ENCODE measurements around the gene NXPH1.

Gene NXPH1

DNA sequence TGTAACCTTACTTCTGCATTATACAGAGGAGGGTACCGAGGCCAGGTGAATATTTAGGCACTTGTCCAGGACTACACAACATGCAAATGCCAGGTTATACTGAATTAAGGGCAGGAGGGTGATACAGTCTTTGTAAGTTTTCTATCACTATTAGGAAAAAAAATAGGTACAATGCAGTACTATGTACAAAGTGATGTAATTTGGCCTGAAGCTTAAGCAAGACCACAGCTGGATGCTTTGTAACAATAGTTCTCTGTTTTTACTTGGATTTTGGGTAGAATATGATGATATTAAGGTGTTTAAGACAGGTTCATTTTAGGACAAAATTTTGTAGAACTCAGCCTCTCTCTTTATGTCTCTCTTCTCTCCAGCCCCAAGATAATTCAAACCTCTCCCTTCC lies 2.8 kb upstream of the NXPH1 start:
- DNase-seq: no peak
- Histone ChIP-seq H3K4me3 (ENCODE audit: low read depth, low read length) (no peak overlapping the region), H3K36me3 (no peaks in the 10 kb centered on the region), H3K27ac (no peak overlapping the region), H3K27me3 (ENCODE audit: insufficient read depth, low read depth, severe bottlenecking) (no peaks in the 10 kb centered on the region), H3K9me3 (ENCODE audit: severe bottlenecking) (peaks cover 12% of the 10 kb centered on the region)
- TF ChIP-seq, protein P1, sequence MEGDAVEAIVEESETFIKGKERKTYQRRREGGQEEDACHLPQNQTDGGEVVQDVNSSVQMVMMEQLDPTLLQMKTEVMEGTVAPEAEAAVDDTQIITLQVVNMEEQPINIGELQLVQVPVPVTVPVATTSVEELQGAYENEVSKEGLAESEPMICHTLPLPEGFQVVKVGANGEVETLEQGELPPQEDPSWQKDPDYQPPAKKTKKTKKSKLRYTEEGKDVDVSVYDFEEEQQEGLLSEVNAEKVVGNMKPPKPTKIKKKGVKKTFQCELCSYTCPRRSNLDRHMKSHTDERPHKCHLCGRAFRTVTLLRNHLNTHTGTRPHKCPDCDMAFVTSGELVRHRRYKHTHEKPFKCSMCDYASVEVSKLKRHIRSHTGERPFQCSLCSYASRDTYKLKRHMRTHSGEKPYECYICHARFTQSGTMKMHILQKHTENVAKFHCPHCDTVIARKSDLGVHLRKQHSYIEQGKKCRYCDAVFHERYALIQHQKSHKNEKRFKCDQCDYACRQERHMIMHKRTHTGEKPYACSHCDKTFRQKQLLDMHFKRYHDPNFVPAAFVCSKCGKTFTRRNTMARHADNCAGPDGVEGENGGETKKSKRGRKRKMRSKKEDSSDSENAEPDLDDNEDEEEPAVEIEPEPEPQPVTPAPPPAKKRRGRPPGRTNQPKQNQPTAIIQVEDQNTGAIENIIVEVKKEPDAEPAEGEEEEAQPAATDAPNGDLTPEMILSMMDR (IDR thresholded peaks at IDR 0.05; ENCODE audit: low read depth, low read length): no peak

DNA sequence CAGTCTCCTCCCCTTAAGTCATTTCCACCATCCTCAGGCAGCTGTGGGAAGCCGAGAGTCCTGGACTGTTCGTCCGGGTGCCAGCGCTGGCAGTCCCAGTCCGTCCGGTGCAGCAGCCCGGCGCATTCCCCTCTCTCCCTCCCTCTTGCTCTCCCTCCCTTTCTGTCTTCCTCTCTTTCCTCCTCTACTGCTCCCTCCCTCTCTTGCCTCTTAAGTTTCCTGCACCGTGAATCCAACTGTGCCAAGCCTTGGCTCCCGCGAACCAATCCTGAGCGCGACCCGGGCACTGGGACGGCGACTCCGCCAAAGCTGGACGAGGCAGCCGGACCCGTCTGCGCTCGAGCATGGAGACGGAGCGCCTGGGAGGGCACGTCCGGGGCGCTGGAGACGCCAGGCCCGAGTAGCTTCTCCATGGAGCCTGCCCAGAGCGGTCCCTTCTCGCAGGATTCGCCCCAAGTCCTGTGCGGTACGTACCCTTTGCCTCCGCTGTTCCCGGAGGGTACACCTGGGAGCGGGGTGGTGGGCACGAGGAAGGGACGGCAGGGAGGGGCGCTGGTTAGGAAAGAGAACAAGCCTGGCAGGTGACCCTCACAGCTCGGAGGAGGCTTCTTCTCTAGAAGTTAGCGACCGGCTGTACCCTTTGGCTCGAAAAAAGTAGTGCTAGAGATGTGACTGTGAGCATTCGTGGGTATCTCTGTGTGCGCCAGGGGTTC lies 1.0 kb downstream of the NXPH1 start:
- Histone ChIP-seq H3K4me3 (ENCODE audit: low read depth, low read length) (no peak overlapping the region), H3K9me3 (ENCODE audit: severe bottlenecking) (peaks cover 12% of the 10 kb centered on the region), H3K36me3 (no peaks in the 10 kb centered on the region), H3K27ac (no peak overlapping the region), H3K27me3 (ENCODE audit: insufficient read depth, low read depth, severe bottlenecking) (no peaks in the 10 kb centered on the region)
- no peak for DNase-seq
- TF ChIP-seq, protein P1 (IDR thresholded peaks at IDR 0.05; ENCODE audit: low read depth, low read length): no peak

DNA sequence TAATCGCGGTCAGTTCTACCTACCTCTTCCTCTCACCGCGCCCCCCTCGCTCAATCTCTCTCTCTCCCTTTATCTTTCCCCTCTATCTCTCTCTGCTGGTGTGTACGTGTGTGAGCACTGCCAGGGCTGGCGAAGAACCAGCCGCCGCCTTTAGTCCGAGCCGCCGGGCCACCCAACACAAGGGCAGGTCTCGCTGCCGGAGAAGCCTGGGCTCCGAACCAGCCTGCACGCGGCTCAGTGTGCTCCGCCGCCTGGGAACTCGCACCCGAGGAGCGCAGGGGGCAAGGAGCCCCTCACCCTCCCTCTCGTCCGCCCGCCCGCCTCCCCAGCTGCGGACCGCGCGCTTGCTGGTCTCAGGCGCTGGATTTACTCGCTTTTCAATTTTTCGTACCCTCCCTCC lies 1.7 kb downstream of the NXPH1 start:
- H3K9me3 ChIP-seq (ENCODE audit: severe bottlenecking): peaks cover 12% of the 10 kb centered on the region

DNA sequence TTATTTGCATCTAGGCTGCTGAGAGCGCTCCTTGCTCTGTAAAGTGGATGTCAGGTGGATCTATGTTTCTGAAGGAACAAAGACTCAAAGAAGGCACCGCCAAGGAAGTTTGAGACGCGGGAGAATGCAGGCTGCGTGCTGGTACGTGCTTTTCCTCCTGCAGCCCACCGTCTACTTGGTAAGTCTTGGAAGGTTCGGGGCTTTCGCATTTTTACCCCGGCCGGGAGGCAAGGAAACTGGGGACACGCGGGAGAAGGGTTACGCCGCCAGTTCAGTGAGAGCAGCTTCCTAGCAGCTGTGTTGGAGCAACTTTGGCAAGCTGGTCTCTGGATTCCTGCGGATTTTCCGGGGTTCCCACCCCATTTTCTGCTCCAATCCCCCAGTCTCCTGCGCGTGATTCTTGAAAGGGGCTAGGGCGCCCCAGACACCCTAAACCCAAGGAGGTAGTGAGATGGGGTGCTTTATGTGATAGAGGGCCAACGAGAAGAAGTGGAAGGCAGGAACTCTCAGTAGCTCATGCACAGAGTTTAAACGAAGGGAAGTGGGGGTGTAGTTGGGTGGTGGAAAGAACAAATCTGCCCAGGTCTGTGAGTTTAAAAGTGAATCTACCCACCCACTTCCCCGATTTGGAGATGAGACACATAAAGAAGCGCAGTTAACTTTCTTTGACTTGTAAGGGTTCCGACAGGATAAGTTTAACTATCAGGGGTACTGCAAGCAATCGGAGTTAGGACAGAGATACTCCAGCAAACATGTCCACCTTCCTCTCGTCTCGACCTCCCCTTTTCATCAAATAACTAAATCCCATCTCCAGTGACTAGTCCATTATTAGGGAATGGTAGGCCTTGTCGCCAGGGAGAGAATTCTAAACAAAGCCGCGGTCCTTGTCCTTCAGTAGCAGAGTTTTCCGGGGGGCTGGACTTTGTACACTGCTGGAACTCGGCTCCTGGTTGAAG lies 2.5 kb downstream of the NXPH1 start:
- no peak for DNase-seq
- TF ChIP-seq, protein P1 (IDR thresholded peaks at IDR 0.05; ENCODE audit: low read depth, low read length): no peak
- Histone ChIP-seq H3K36me3 (no peaks in the 10 kb centered on the region), H3K9me3 (ENCODE audit: severe bottlenecking) (peaks cover 12% of the 10 kb centered on the region), H3K4me3 (ENCODE audit: low read depth, low read length) (no peak overlapping the region), H3K27ac (no peak overlapping the region), H3K27me3 (ENCODE audit: insufficient read depth, low read depth, severe bottlenecking) (no peaks in the 10 kb centered on the region)

More for the DNA sequence above, 1.7 kb downstream of the NXPH1 start:
- H3K36me3 ChIP-seq: no peaks in the 10 kb centered on the region
- no peak for DNase-seq
- H3K27me3 ChIP-seq (ENCODE audit: insufficient read depth, low read depth, severe bottlenecking): no peaks in the 10 kb centered on the region
- H3K27ac ChIP-seq: no peak overlapping the region
- TF ChIP-seq, protein P1 (IDR thresholded peaks at IDR 0.05; ENCODE audit: low read depth, low read length): no peak
- H3K4me3 ChIP-seq (ENCODE audit: low read depth, low read length): no peak overlapping the region

DNA sequence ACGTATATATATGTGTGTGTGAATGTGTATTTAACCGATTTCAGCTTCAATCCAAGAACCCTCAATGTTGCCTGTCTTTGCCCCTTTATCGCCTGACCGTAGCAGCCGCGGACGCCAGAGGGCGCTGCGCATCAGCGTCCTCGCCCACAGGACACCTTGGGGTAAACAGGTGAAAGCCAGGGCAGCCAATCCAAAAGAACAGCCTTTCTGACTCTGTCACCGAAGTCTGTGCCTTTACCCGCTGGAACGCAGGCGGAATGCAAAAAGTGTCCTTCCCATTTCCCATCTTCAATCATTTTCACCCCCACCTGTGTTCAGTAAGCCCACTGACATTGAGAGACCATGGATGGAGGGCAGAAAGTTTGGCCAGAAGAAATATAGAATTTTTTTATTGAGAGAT lies 3.6 kb downstream of the NXPH1 start:
- Histone ChIP-seq H3K27ac (no peak overlapping the region), H3K4me3 (ENCODE audit: low read depth, low read length) (no peak overlapping the region; the same call in 1 of the 2 replicates), H3K36me3 (no peaks in the 10 kb centered on the region), H3K9me3 (ENCODE audit: severe bottlenecking) (peaks cover 12% of the 10 kb centered on the region), H3K27me3 (ENCODE audit: insufficient read depth, low read depth, severe bottlenecking) (no peaks in the 10 kb centered on the region)
- TF ChIP-seq, protein P1 (IDR thresholded peaks at IDR 0.05; ENCODE audit: low read depth, low read length): peak; percentile 95
- peak; percentile 85 for DNase-seq
